Fibroblast of lung (primary cell): Measurements from ENCODE around the gene ZNRF3. TPM values are rescaled to one million over a fixed set of nuclear protein-coding genes. Genes with fewer than 3 reads are reported as not detected.

Source experiments
- DNase-seq, 2 donors: peaks; one replicate each; pipeline versions ENCODE4 v3.0.0 to v3.0.0-alpha.2; 2010; ENCODE audit warnings: low read depth in 2 of 2
- H2AFZ ChIP-seq: 2 replicates; pipeline ENCODE4 v1.5.1; 2012; ENCODE audit warnings: low read length, control low read depth, inconsistent platforms
- H3K27ac ChIP-seq: 2 replicates; pipeline ENCODE4 v1.5.1; 2011; ENCODE audit warnings: low read length, control low read depth; ENCODE audit not compliant: insufficient read depth
- H3K27me3 ChIP-seq: 2 replicates; pipeline ENCODE4 v1.5.1; 2011; ENCODE audit warnings: mild to moderate bottlenecking, low read length; ENCODE audit not compliant: control insufficient read depth, insufficient read depth
- H3K36me3 ChIP-seq: 2 replicates; pipeline ENCODE4 v1.5.1; 2011; ENCODE audit warnings: low read length; ENCODE audit not compliant: control insufficient read depth, insufficient read depth
- H3K4me1 ChIP-seq: 2 replicates; pipeline ENCODE4 v1.5.1; 2011; ENCODE audit warnings: low read length; ENCODE audit not compliant: control insufficient read depth, insufficient read depth; ENCODE audit errors: extremely low read depth
- H3K4me2 ChIP-seq: 2 replicates; pipeline ENCODE4 v1.5.1; 2011; ENCODE audit warnings: low read length, control low read depth; ENCODE audit not compliant: insufficient read depth; ENCODE audit errors: extremely low read depth
- H3K4me3 ChIP-seq, 4 experiments: fragments of 200-600 bp in 1 of 4; sonication (generic) in 1 of 4; replicated peaks in 1 of 4; 2 replicates each; pipeline ENCODE4 v1.5.1; 2011 to 2016; ENCODE audit warnings: low read length in 4 of 4, low read depth in 3 of 4, mild to moderate bottlenecking in 3 of 4, control low read depth in 2 of 4, inconsistent platforms in 1 of 4, mixed read lengths in 1 of 4; ENCODE audit not compliant: insufficient read depth in 1 of 4; ENCODE audit errors: control extremely low read depth in 1 of 4
- H3K79me2 ChIP-seq: 2 replicates; pipeline ENCODE4 v1.5.1; 2012; ENCODE audit warnings: mild to moderate bottlenecking, low read length, inconsistent platforms; ENCODE audit not compliant: control insufficient read depth, insufficient read depth
- H3K9ac ChIP-seq: 2 replicates; pipeline ENCODE4 v1.5.1; 2011; ENCODE audit warnings: mild to moderate bottlenecking, low read length, control low read depth; ENCODE audit not compliant: insufficient read depth
- H3K9me3 ChIP-seq: 2 replicates; pipeline ENCODE4 v1.5.1; 2012; ENCODE audit warnings: low read depth, low read length; ENCODE audit not compliant: control insufficient read depth, insufficient read depth
- H4K20me1 ChIP-seq: 2 replicates; pipeline ENCODE4 v1.5.1; 2011; ENCODE audit warnings: low read length; ENCODE audit not compliant: control insufficient read depth, insufficient read depth; ENCODE audit errors: extremely low read depth
- CTCF ChIP-seq, 2 donors: IDR thresholded peaks in 1 of 2; conservative IDR thresholded peaks in 1 of 2; 1 replicate in 1 of 2; 2 replicates in 1 of 2; pipeline ENCODE4 v1.5.1; 2011 to 2012; ENCODE audit warnings: low read length in 2 of 2, control low read depth in 1 of 2, inconsistent platforms in 1 of 2, low read depth in 1 of 2, mild to moderate bottlenecking in 1 of 2
- EZH2 ChIP-seq: IDR thresholded peaks from 2 replicates; pipeline ENCODE4 v1.5.1; 2012; ENCODE audit warnings: low read length, control low read depth, mild to moderate bottlenecking; ENCODE audit errors: missing control alignments
- polyA plus RNA-seq, 2 donors: library from polyadenylated mRNA; depleted of rRNA in 1 of 2; stranded (reverse) in 1 of 2; unstranded in 1 of 2; fragments of >200 nt; gene quantifications; 2 replicates each; pipeline ENCODE4 v1.2.1, GENCODE V29; 2011 to 2012; ENCODE audit warnings: missing spikeins in 1 of 2
- total RNA-seq: library from RNA; depleted of rRNA; stranded (reverse); fragments of >200 nt; gene quantifications from 2 replicates; pipeline ENCODE4 v1.2.1, GENCODE V29; 2014

The ZNRF3 gene
- total and polyA plus RNA-seq, 2 donors (not counting 1 experiment from before 2014, with no cell fraction given) = 1.1 to 2.6 TPM

GRCh38 chr22:29002603-29003002 is 119.2 kb downstream of the ZNRF3 start:
- no peak overlapping the region for H3K27ac ChIP-seq
- no peaks in the 10 kb centered on the region for H3K79me2 ChIP-seq
- DNase-seq = no peak
- no peaks in the 10 kb centered on the region for H3K36me3 ChIP-seq
- no peak overlapping the region for H3K9ac ChIP-seq
- TF ChIP-seq EZH2 (no peak), CTCF (conservative IDR thresholded peaks at IDR 0.05 in 1 of 2, IDR thresholded peaks at IDR 0.05 in 1 of 2; ENCODE audit: low read depth in 1 of 2, low read length in 2 of 2) (no peak)
- no peak overlapping the region for H3K4me2 ChIP-seq
- H3K4me3 ChIP-seq = no peak overlapping the region
- no peaks in the 10 kb centered on the region for H3K27me3 ChIP-seq
- H3K9me3 ChIP-seq = no peaks in the 10 kb centered on the region
- no peaks in the 10 kb centered on the region for H3K4me1 ChIP-seq
- no peaks in the 10 kb centered on the region for H4K20me1 ChIP-seq
- H2AFZ ChIP-seq = no peak overlapping the region

- DNase-seq = no peak
- H3K4me1 ChIP-seq = no peaks in the 10 kb centered on the region
- no peak for TF ChIP-seq EZH2
- TF ChIP-seq CTCF (conservative IDR thresholded peaks at IDR 0.05 in 1 of 2, IDR thresholded peaks at IDR 0.05 in 1 of 2; ENCODE audit: low read depth in 1 of 2, low read length in 2 of 2) = no peak
- no peak overlapping the region for H2AFZ ChIP-seq
- no peak overlapping the region for H3K4me3 ChIP-seq
- no peaks in the 10 kb centered on the region for H3K36me3 ChIP-seq
- no peaks in the 10 kb centered on the region for H3K27me3 ChIP-seq
- H3K9ac ChIP-seq = no peak overlapping the region
- no peaks in the 10 kb centered on the region for H3K79me2 ChIP-seq
- no peaks in the 10 kb centered on the region for H4K20me1 ChIP-seq
- H3K9me3 ChIP-seq = no peaks in the 10 kb centered on the region
- H3K27ac ChIP-seq = no peak overlapping the region
- no peak overlapping the region for H3K4me2 ChIP-seq
These were observed 120.2 kb downstream of the ZNRF3 start for GRCh38 chr22:29003552-29003951.

GRCh38 chr22:29003975-29004646 is 120.7 kb downstream of the ZNRF3 start:
- no peak overlapping the region for H3K27ac ChIP-seq
- no peak overlapping the region for H2AFZ ChIP-seq
- no peak for TF ChIP-seq EZH2
- no peak overlapping the region for H3K4me3 ChIP-seq
- no peak overlapping the region for H3K4me2 ChIP-seq
- no peaks in the 10 kb centered on the region for H3K27me3 ChIP-seq
- H3K79me2 ChIP-seq = no peaks in the 10 kb centered on the region
- no peaks in the 10 kb centered on the region for H3K9me3 ChIP-seq
- no peak overlapping the region for H3K9ac ChIP-seq
- no peaks in the 10 kb centered on the region for H3K36me3 ChIP-seq
- H3K4me1 ChIP-seq = no peaks in the 10 kb centered on the region
- DNase-seq = no peak
- no peaks in the 10 kb centered on the region for H4K20me1 ChIP-seq
